ENCODE results near the gene PTCD1. TPM values are rescaled to one million over a fixed set of nuclear protein-coding genes. Genes with fewer than 3 reads are reported as not detected.

The PTCD1 gene
- total and polyA plus RNA-seq, 9 donors: 3.5 to 8.3 (median 7.3) TPM

DNA sequence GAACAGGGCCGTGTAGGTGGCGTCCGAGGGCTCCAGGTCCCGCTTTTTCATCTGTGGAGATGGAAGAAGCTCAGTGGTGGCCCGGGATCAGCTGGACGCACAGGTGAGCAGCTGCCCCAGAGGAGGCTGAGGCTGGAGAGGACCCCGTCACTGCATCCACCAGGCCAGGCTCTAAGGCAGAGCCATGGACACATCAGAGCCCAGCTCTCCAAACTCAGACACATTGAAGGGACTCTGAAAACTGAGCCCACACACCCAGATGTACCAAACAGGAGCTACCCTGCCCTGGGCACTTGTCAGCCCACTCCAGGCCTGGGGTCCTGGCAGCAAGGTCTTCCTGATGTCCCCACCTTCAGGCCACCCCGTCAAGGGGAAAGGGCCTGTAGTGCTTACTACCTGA lies 8.8 kb downstream of the PTCD1 start:
- TF ChIP-seq, protein P1, sequence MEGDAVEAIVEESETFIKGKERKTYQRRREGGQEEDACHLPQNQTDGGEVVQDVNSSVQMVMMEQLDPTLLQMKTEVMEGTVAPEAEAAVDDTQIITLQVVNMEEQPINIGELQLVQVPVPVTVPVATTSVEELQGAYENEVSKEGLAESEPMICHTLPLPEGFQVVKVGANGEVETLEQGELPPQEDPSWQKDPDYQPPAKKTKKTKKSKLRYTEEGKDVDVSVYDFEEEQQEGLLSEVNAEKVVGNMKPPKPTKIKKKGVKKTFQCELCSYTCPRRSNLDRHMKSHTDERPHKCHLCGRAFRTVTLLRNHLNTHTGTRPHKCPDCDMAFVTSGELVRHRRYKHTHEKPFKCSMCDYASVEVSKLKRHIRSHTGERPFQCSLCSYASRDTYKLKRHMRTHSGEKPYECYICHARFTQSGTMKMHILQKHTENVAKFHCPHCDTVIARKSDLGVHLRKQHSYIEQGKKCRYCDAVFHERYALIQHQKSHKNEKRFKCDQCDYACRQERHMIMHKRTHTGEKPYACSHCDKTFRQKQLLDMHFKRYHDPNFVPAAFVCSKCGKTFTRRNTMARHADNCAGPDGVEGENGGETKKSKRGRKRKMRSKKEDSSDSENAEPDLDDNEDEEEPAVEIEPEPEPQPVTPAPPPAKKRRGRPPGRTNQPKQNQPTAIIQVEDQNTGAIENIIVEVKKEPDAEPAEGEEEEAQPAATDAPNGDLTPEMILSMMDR (IDR thresholded peaks at IDR 0.05): no peak
- TF ChIP-seq POLR2A (IDR thresholded peaks at IDR 0.05) (no peak), EP300 (IDR thresholded peaks at IDR 0.05) (no peak)
- Histone ChIP-seq H3K27ac (no peak overlapping the region), H3K27me3 (no peaks in the 10 kb centered on the region), H3K36me3 (no peaks in the 10 kb centered on the region), H3K4me1 (ENCODE audit: insufficient read depth) (no peaks in the 10 kb centered on the region), H3K4me3 (no peak overlapping the region), H3K9me3 (no peaks in the 10 kb centered on the region)
- no peak for DNase-seq
- 83 to 91% (median 91%) methylated on average over 8 of the region's 8 CpGs for WGBS, 3 donors
- intact Hi-C loops (cut with DNase I): no loop called here

GRCh38 chr7:99428972-99429566 lies 9.5 kb downstream of the PTCD1 start:
- intact Hi-C loops (cut with DNase I): no loop called here
- Histone ChIP-seq H3K4me1 (ENCODE audit: insufficient read depth) (no peaks in the 10 kb centered on the region), H3K27me3 (no peaks in the 10 kb centered on the region), H3K27ac (no peak overlapping the region), H3K9me3 (no peaks in the 10 kb centered on the region), H3K36me3 (no peaks in the 10 kb centered on the region), H3K4me3 (no peak overlapping the region)
- TF ChIP-seq, protein P1 (IDR thresholded peaks at IDR 0.05): no peak
- no peak for TF ChIP-seq EP300 (IDR thresholded peaks at IDR 0.05)
- TF ChIP-seq POLR2A (IDR thresholded peaks at IDR 0.05): no peak
- 77 to 82% (median 79%) methylated on average over 9 to 10 of the region's 10 CpGs for WGBS, 3 donors
- no peak for DNase-seq

GRCh38 chr7:99424932-99425730 lies 13.5 kb downstream of the PTCD1 start:
- TF ChIP-seq EP300 (IDR thresholded peaks at IDR 0.05) (no peak), POLR2A (IDR thresholded peaks at IDR 0.05) (no peak)
- TF ChIP-seq, protein P1 (IDR thresholded peaks at IDR 0.05): no peak
- H3K4me1 ChIP-seq (ENCODE audit: insufficient read depth): no peaks in the 10 kb centered on the region
- no peak overlapping the region for H3K27ac ChIP-seq
- DNase-seq: no peak
- H3K9me3 ChIP-seq: no peaks in the 10 kb centered on the region
- H3K4me3 ChIP-seq: no peak overlapping the region
- intact Hi-C loops (cut with DNase I): no loop called here
- no peaks in the 10 kb centered on the region for H3K36me3 ChIP-seq
- H3K27me3 ChIP-seq: no peaks in the 10 kb centered on the region
- 86 to 89% (median 88%) methylated on average over 24 of the region's 24 CpGs for WGBS, 3 donors

DNA sequence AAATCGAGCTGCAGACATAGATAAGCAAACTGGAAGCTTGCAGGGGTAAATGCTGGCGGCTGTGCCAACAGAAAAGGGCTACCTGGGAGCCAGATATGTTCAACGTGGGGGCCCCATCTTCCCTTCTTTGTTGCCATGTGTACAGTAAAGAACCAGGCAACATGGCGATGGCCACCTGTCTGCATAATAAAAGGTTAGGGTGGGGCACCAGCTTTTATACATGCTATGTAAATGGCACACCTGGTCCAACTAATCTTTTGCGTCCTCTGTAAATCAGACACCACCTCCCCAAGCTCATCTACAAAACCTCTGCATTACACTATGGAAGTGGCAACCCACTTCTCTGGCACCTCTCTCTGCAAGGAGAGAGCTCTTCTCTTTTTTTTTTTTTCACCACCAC lies 16.0 kb downstream of the PTCD1 start:
- DNase-seq: no peak

More for the DNA sequence above, 16.0 kb downstream of the PTCD1 start:
- Histone ChIP-seq H3K27ac (no peak overlapping the region), H3K4me1 (ENCODE audit: insufficient read depth) (no peaks in the 10 kb centered on the region), H3K27me3 (no peaks in the 10 kb centered on the region), H3K4me3 (no peak overlapping the region), H3K36me3 (no peaks in the 10 kb centered on the region), H3K9me3 (no peaks in the 10 kb centered on the region)
- TF ChIP-seq, protein P1 (IDR thresholded peaks at IDR 0.05): no peak
- TF ChIP-seq EP300 (IDR thresholded peaks at IDR 0.05): no peak
- no peak for TF ChIP-seq POLR2A (IDR thresholded peaks at IDR 0.05)
- intact Hi-C loops (cut with DNase I): no loop called here
- 71 to 74% (median 72%) methylated on average over 5 of the region's 5 CpGs for WGBS, 3 donors

Data from ovary (tissue), 9 donors.